ENCODE data around the gene TNK2.
"Not testable (repeated sequence)": the region's sequence is repeated elsewhere in the genome, so short reads cannot be mapped to it uniquely, and the experiment has no call there.

The TNK2 gene

DNA sequence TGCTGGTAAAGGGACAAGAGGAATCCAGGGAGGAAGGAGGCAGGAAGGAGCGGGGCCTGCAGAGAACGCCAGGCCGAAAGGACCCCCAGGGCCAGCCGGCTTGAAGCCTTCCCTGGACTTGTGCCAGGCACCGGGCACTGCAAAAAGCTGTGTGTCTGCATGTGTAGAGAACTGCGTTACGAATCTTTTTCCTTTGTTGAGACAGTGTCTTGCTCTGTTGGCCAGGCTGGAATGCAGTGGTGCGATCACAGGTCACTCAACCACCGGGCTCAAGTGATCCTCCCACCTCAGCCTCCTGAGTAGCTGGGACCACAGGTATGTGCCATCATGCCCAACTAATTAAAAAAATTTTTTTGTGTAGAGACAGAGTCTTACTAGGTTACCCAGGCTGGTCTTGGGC lies 79.6 kb downstream of the TNK2 start:
- no peak for DNase-seq (ENCODE audit: low read depth)
- H3K4me3 ChIP-seq (ENCODE audit: low read depth, low read length): no peak overlapping the region

DNA sequence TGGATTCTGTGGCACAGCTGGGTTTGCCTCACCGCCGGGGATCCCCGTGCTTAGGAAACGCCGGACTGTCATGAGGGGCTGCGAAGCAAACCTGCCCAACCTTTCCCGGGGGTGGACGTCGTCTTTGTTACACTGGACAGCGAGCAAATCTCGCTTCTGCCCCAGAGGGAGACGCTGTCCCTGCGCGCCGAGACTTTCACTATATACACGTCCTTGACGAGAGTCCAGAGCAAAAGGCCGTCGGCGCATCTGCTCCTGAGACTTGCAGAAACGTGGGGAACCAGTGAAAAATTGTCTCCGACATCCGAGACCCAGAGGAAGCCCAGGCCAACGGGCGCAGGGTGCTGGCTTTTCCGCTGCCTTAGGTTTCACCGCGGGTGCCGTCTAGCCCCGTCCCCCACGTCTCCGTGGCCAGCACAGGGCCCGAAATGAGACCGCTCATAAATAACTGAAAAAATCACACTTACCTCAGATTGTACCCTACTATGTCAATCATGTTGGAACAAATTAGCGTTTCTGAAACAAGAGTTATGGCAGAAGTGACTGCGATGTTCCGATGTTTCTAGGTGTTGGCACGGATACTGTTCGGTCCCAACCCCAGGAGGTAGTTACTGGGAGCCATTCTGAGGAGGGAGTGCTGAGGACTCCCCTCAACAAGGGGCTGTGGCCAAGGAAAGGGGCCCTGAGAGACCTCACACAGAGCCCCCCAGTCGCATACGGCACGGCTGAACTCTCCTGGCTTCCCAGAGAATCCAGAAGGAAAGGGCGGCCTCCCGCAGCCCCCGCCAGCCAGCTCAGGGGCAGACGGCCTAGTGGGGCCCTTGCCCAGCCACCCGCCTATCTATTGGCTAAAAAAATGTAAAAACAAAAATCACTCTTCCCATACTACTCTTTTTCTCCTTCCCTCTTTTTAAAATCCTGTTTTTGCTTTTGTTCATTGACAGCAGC lies 82.2 kb downstream of the TNK2 start:
- DNase-seq (ENCODE audit: low read depth): no peak
- no peak overlapping the region for H3K4me3 ChIP-seq (ENCODE audit: low read depth, low read length)

DNA sequence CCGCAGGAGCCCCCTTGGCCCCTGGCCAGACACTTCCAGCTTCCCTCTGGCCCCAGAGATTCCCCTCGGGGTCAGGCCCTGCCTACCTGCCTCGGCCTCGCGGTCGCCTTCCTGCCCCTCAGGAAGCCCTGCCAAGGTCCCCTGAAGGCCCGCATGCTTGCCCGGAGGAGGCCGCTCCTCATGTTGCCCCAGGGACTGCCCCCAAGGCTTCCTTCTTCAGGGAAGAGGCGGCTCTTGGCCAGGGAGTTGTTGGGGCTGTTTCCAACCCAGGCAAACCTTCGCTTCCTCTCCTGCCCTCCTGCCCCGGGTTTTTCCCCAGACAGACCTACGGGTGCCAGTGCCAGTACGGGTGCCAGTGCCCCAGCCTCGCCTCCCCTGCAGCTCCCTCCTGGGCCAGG lies 83.2 kb downstream of the TNK2 start:
- no peak overlapping the region for H3K4me3 ChIP-seq (ENCODE audit: low read depth, low read length)
- DNase-seq (ENCODE audit: low read depth): no peak

DNA sequence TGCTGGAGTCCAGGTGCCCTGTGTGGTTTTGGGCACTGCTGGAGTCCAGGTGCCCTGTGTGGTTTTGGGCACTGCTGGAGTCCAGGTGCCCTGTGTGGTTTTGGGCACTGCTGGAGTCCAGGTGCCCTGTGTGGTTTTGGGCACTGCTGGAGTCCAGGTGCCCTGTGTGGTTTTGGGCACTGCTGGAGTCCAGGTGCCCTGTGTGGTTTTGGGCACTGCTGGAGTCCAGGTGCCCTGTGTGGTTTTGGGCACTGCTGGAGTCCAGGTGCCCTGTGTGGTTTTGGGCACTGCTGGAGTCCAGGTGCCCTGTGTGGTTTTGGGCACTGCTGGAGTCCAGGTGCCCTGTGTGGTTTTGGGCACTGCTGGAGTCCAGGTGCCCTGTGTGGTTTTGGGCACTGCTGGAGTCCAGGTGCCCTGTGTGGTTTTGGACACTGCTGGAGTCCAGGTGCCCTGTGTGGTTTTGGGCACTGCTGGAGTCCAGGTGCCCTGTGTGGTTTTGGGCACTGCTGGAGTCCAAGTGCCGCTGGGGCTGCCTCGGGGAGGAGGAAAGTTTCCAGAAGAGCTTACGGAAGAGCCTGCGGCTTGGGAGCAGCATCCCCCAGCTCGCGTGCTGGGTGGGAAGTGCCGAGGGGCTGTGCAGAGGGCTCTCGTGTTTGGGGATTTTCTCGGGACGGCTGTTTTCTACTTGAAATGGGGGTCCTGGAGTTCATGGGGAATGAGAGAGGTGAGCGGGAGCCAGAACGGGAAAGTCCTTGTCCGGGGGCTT lies 83.7 kb downstream of the TNK2 start:
- H3K4me3 ChIP-seq (ENCODE audit: low read depth, low read length); DNase-seq (ENCODE audit: low read depth): not testable (repeated sequence)

DNA sequence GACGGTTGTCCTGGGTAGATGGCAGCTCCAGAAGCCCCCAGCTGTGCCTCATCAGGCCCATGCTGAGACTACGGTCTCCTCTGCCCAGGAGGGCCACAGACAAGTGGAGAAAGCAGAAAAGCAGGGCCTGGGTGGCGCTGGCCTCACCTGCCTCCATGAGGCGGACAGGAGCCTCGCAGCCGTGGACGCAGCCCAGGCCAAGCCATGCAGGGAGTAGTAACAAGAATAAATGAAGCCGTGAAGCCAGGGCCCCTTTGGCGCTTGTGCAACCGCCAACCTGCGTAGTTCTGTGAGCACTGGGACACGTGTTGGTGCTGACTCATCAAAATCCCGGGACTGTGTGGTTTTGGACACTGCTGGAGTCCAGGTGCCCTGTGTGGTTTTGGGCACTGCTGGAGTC lies 84.4 kb downstream of the TNK2 start:
- H3K4me3 ChIP-seq (ENCODE audit: low read depth, low read length): no peak overlapping the region
- no peak for DNase-seq (ENCODE audit: low read depth)

DNA sequence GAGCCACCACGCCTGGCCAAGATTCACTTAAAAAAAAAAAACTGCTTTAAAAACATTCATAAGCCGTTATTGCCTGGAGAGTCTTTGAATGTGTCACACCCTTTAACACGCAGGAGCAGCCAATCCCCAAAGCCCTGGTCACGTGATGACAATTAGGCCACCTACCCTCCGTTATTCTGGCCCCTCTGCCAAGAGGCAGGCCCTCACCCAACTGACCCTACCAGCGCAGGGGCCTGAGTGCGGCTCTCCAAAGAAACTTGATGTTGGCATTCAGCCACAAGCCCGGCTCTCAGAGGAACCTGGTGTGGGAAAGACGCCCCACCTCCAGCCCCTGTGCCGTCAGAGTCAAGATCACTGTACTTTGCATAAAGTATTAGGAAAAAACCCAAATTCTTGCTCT lies 85.1 kb downstream of the TNK2 start:
- no peak for DNase-seq (ENCODE audit: low read depth)
- no peak overlapping the region for H3K4me3 ChIP-seq (ENCODE audit: low read depth, low read length)

DNA sequence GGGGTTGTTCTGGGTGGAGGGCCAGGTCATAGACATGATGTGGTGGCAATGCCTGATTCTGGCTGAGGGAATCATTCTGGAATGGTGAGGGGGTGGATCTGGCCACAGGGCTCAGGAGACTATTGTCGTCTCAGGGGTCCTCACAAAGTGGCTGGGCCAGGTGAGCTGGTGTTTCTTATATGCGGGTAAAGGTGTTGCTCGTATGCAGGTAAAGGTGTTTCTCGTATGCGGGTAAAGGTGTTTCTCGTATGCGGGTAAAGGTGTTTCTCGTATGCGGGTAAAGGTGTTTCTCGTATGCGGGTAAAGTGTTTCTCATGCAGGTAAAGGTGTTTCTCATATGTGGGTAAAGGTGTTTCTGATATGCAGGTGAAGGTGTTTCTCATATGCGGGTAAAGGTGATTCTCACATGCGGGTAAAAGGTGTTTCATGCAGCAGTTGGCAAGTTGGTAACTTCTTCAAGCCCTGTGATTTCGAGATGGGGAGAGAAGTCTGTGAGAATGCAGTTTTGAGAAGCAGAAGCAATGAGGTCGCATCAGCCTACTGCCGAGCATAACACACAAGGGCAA lies 86.1 kb downstream of the TNK2 start:
- no peak overlapping the region for H3K4me3 ChIP-seq (ENCODE audit: low read depth, low read length)

DNA sequence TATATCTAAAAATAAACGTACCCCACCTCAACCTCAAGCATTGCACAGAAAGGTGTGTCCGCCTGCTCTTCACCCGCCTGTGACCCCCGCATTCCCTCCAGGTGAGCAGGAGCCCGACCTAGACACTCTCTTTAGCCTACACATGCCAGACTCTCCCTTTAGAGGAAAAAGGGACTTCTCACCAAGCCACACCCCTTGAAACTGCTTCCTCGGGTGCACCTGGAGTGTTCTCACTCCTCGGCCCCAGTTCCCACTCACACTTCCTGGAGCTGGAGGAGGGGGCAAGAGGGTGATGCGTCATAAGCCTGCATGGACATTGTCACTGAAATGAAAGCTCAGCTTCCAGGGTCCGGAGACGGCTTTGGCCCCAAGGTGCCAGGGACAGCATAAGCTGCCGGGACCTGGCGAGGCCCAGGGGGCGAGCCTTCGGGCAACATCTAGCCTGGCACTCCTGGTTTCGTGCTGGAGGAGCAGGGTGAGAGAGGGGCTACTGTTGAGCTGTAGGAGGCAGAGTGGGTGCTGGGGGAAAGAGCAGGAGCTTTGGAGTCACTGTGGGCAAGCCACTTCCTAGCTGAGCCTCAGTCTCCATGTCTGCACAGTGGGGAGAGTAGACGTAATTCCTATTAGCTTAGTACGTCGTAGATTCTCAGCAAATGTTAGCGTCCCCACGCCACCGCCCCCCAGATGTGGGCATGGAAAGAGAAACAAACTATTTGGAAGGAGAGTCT lies 86.8 kb downstream of the TNK2 start:
- DNase-seq (ENCODE audit: low read depth): no peak
- H3K4me3 ChIP-seq (ENCODE audit: low read depth, low read length): no peak overlapping the region

More for the DNA sequence above, 86.1 kb downstream of the TNK2 start:
- no peak for DNase-seq (ENCODE audit: low read depth)

DNA sequence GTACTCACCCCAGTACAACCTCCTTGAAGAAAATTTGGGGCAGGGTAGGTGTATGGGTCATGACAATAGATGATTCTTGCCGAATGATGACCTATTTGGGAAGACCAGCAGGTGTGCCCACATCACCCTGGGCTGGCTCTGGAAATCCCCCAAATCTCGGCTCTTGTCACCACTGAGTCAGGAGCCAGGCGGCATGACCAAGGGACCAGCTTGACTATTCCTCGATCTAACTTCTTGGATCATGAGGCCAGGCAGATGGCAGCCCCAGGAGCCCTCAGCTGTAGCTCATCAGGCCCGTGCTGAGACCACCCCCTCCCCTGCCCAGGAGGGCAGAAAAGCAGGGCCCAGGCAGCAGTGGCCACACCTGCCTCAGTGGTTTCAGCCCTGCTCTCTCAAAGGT lies 87.5 kb downstream of the TNK2 start:
- DNase-seq (ENCODE audit: low read depth): no peak
- no peak overlapping the region for H3K4me3 ChIP-seq (ENCODE audit: low read depth, low read length)

DNA sequence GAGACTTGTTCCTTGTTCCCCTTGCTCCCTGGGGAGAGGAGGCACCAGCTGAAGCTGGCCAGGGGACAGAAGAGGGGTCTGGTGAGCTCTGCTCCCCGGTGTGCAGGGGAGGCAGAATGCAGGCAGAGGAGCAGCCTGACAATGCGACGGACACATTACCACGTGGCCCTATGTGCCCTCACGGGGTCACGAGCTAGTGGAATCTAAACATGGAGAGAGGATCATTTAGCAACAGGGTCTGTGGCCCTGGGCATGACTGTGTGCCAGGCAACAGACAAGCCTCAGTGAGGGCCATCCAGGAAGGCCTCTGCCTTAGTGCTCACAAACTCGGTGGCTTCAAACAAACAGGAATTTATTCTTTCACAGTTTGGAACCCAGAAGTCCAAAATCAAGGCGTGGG lies 88.2 kb downstream of the TNK2 start:
- no peak overlapping the region for H3K4me3 ChIP-seq (ENCODE audit: low read depth, low read length)
- DNase-seq (ENCODE audit: low read depth): no peak

DNA sequence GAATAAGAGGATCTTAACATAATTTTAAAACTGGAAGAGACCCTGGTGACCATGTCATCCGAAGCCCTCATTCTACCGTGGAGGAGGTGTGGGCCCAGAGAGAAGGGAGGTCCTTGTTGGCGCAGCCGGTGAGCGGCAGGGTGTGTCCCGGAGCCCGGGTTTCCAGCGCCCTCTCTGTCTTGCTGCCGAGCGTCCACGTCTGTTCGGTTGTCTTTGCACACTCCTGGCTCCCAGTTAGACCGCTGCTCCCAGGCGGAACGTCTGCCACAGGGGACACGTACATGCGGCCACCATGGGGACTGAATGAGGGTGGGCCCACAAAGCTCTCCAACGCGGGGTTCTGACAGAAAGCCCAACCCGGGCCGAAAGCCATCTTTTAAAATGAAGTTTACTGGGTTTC lies 90.0 kb downstream of the TNK2 start:
- no peak for DNase-seq (ENCODE audit: low read depth)

DNA sequence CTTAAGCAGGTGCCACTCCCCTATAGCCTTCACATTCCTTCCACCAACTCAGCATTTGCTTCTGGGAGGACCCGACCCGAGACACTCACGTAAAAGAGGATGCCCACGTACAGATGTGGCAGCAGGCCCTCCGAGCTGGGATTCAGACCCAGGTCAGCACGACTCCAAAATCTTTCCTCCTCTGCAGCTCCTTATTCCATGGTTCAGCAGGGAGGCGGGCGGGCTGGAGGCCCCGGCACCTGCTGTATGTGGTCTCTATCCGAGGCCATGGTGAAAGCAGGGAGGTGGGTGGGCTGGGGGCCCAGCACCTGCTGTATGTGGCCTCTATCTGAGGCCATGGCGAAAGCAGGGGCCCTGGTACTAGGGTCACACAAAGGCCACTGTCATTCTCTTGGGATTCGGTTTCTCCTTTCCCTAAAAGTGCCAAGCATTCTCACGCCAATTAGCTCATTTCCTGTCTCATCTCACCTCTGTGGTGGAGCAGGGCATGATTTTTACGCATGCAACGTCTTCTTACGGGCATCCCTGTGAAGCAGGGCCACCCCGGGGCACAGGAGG lies 90.7 kb downstream of the TNK2 start:
- no peak overlapping the region for H3K4me3 ChIP-seq (ENCODE audit: low read depth, low read length)
- DNase-seq (ENCODE audit: low read depth): no peak

More for the DNA sequence above, 90.0 kb downstream of the TNK2 start:
- no peak overlapping the region for H3K4me3 ChIP-seq (ENCODE audit: low read depth, low read length)

DNA sequence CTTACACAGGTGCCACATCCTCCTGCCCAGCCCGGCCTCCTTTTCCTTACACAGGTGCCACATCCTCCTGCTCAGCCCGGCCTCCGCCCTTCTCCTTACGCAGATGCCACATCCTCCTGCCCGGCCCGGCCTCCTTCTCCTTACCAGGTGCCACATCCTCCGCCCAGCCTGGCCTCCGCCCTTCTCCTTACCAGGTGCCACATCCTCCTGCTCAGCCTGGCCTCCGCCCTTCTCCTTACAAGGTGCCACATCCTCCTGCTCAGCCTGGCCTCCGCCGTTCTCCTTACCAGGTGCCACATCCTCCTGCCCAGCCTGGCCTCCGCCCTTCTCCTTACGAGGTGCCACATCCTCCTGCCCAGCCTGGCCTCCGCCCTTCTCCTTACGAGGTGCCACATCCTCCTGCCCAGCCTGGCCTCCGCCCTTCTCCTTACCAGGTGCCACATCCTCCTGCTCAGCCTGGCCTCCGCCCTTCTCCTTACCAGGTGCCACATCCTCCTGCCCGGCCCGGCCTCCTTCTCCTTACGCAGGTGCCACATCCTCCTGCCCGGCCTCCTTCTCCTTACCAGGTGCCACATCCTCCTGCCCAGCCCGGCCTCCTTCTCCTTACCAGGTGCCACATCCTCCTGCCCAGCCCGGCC lies 92.0 kb downstream of the TNK2 start:
- H3K4me3 ChIP-seq (ENCODE audit: low read depth, low read length); DNase-seq (ENCODE audit: low read depth): not testable (repeated sequence)

DNA sequence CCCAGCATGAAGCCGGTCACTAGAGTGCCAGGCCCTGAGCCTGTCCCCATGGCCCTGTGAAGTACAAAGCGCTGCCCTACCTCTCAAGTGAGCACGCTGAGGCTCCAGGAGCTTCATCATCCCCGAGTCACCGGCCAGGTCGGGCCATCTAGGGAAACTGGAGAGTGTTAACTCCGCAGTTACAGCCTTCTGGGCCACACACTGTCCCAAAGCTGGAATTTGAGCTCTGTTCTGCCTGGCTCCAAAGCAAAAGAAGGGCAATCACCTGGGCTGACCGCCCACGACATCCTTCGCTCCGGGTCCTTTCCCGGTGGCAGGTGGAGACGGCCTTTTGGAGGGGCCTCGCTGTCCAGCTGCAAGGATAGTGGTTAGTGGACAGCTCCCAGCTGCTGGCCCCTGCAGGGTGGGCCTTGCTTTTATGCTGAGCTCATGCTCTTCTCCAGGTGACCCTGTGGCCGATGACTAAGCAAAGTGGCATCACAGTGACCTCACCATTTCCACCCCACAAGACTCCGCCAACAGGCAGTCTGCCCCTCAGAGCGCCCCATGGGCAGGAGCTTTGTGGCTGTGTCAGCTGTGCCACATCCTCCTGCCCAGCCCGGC lies 93.1 kb downstream of the TNK2 start:
- DNase-seq (ENCODE audit: low read depth): no peak

DNA sequence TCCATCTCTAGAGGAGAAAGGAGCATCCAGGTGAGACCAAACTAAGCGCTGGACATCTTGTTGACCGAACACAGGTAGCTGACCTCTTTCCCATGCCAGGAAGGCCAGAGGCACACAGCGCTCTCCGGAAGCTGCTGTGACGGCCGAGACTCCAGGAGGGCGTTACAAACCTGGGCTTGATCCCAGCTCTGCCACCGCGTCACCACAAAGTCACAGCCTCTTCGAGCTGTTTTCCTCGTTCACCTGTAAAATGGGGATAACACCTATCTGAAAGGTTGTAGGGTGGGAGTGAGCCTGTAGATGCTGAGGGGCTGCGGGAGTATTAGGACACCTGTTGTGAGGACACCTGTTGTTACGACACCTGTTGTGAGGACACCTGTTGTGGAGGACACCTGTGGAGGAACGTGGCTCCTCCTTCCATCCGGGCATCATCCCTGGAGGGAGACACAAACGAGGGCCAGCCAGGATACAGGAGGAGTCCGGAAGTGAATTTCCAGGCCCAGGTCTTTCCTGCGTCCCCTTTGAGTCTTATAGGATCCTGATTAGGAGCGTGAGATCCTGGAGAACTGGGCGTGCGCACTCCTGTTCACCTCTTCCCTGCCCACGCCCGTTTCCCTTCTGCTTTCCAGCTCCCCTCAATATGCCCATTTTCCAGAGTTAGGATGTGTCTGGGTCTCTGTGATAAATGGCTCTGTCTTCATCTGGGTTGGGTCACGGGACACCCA lies 94.3 kb downstream of the TNK2 start:
- DNase-seq (ENCODE audit: low read depth): no peak
- no peak overlapping the region for H3K4me3 ChIP-seq (ENCODE audit: low read depth, low read length)

More for the DNA sequence above, 93.1 kb downstream of the TNK2 start:
- H3K4me3 ChIP-seq (ENCODE audit: low read depth, low read length): no peak overlapping the region

Measured in skeletal muscle cell (primary cell).